A204.1 (cell line): Measurements from ENCODE around the gene FYB2.

Experiments
- FAIRE-seq: peaks from 2 replicates; lab custom pipeline; 2012; peaks lifted over from hg19 to GRCh38; lab: Jason Lieb, UNC

FYB2 gene

GRCh38 chr1:56819387-56819899 lies at the start of gene FYB2:
Gene FYB2 (minus strand): TSS chr1:56819404. CDS start chr1:56819290, 114 bp downstream.
- FAIRE-seq: no peak

- no peak for FAIRE-seq
Observed at GRCh38 chr1:56868761-56869160, 49.6 kb upstream of the FYB2 start.

- no peak for FAIRE-seq
Observed at GRCh38 chr1:56867491-56867890, 48.3 kb upstream of the FYB2 start.

GRCh38 chr1:56866656-56867055 lies 47.5 kb upstream of the FYB2 start:
- FAIRE-seq: no peak

- FAIRE-seq: no peak
Observed at GRCh38 chr1:56864430-56864829, 45.2 kb upstream of the FYB2 start.

GRCh38 chr1:56863265-56863992 lies 44.2 kb upstream of the FYB2 start:
- FAIRE-seq: no peak

- FAIRE-seq: no peak
Observed at GRCh38 chr1:56859287-56859686, 40.1 kb upstream of the FYB2 start.

- FAIRE-seq: no peak
Observed at GRCh38 chr1:56856186-56856585, 37.0 kb upstream of the FYB2 start.

GRCh38 chr1:56855190-56855589 lies 36.0 kb upstream of the FYB2 start:
- no peak for FAIRE-seq

- FAIRE-seq: no peak
Observed at GRCh38 chr1:56854521-56855099, 35.4 kb upstream of the FYB2 start, which contains the start of gene C8A. Gene C8A (plus strand): TSS chr1:56854797. CDS start chr1:56854902, 105 bp downstream.

- no peak for FAIRE-seq
Observed at GRCh38 chr1:56852476-56852875, 33.3 kb upstream of the FYB2 start.

- FAIRE-seq: no peak
Observed at GRCh38 chr1:56850922-56851321, 31.7 kb upstream of the FYB2 start.

GRCh38 chr1:56850411-56850810 lies 31.2 kb upstream of the FYB2 start:
- no peak for FAIRE-seq

- FAIRE-seq: no peak
Observed at GRCh38 chr1:56849750-56850149, 30.5 kb upstream of the FYB2 start.

GRCh38 chr1:56845343-56845742 lies 26.1 kb upstream of the FYB2 start:
- no peak for FAIRE-seq

- no peak for FAIRE-seq
Observed at GRCh38 chr1:56844545-56845136, 25.4 kb upstream of the FYB2 start.

GRCh38 chr1:56843544-56843943 lies 24.3 kb upstream of the FYB2 start:
- no peak for FAIRE-seq

GRCh38 chr1:56838759-56839158 lies 19.6 kb upstream of the FYB2 start:
- FAIRE-seq: no peak

- FAIRE-seq: no peak
Observed at GRCh38 chr1:56837244-56837939, 18.2 kb upstream of the FYB2 start.

GRCh38 chr1:56836359-56836758 lies 17.2 kb upstream of the FYB2 start:
- FAIRE-seq: no peak

GRCh38 chr1:56835657-56836056 lies 16.5 kb upstream of the FYB2 start:
- FAIRE-seq: no peak

- FAIRE-seq: no peak
Observed at GRCh38 chr1:56834137-56834900, 15.1 kb upstream of the FYB2 start.
